ENCODE results near the gene FGFR3.

FGFR3 gene

DNA sequence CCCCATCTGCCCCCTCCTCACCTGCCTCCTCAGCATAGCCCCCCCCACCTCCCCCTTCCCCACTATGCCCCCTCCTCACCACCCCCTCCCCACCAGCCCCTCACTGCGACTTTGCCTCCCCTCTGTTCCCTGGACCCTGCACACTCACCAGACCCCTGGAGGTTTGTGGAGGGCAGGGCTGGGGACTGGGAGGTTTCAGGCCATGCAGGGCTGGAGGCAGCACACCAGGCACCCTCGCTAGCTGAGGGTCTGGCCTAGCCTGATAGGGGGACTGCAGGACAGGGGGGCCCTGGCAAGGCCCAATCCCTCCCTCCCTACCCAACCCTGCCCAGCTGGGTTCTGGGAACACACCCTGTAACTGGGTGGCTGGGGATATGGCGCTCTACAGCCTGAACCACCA, 43.7 kb upstream of the FGFR3 start:
- no peaks in the 10 kb centered on the region for H3K9me3 ChIP-seq
- TF ChIP-seq, protein P1, sequence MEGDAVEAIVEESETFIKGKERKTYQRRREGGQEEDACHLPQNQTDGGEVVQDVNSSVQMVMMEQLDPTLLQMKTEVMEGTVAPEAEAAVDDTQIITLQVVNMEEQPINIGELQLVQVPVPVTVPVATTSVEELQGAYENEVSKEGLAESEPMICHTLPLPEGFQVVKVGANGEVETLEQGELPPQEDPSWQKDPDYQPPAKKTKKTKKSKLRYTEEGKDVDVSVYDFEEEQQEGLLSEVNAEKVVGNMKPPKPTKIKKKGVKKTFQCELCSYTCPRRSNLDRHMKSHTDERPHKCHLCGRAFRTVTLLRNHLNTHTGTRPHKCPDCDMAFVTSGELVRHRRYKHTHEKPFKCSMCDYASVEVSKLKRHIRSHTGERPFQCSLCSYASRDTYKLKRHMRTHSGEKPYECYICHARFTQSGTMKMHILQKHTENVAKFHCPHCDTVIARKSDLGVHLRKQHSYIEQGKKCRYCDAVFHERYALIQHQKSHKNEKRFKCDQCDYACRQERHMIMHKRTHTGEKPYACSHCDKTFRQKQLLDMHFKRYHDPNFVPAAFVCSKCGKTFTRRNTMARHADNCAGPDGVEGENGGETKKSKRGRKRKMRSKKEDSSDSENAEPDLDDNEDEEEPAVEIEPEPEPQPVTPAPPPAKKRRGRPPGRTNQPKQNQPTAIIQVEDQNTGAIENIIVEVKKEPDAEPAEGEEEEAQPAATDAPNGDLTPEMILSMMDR (IDR thresholded peaks at IDR 0.05): no peak
- intact Hi-C loops (cut with DNase I; ENCODE audit: low total_unique reads): loop anchor here (5.0 kb wide), 1 partner anchor 148 kb away; no protein-coding TSS in a partner anchor
- H3K27ac ChIP-seq: no peak overlapping the region
- H3K4me3 ChIP-seq: no peak overlapping the region
- peaks cover 0 to 16% (median 0%) of the 10 kb centered on the region in 4 donors for H3K4me1 ChIP-seq
- peaks cover 0 to 59% of the 10 kb centered on the region in 2 donors for H3K27me3 ChIP-seq
- peaks cover 0 to 4% (median 0%) of the 10 kb centered on the region in 3 donors for H3K36me3 ChIP-seq
- no peak for DNase-seq

DNA sequence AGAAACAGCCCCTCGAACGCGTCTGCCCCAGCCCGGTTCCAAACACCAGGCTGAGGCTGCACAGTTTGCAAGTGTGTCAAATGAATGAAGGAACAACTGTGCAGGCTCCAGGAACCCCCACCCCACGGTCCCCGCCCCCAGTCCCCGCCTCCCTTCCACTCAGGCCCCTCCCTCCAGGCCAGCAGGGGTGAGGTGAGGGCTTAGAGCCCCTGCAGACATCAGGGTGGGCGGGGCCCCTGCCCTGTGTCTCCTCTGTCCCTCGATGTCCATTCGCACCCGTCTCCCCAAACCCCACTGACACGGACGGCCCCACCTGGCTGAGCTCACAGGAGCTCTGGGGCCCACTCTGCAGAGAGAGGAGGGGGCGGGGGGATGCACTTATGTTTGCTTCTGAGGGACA, 43.3 kb upstream of the FGFR3 start:
- Histone ChIP-seq H3K36me3 (no peaks in the 10 kb centered on the region), H3K4me1 (peaks cover 0 to 16% (median 0%) of the 10 kb centered on the region in 4 donors), H3K27me3 (peaks cover 0 to 59% of the 10 kb centered on the region in 2 donors), H3K27ac (no peak overlapping the region), H3K9me3 (no peaks in the 10 kb centered on the region), H3K4me3 (no peak overlapping the region)
- TF ChIP-seq, protein P1 (IDR thresholded peaks at IDR 0.05): no peak
- intact Hi-C loops (cut with DNase I; ENCODE audit: low total_unique reads): loop anchor here (5.0 kb wide), 1 partner anchor 147 kb away; no protein-coding TSS in a partner anchor
- DNase-seq: no peak

DNA sequence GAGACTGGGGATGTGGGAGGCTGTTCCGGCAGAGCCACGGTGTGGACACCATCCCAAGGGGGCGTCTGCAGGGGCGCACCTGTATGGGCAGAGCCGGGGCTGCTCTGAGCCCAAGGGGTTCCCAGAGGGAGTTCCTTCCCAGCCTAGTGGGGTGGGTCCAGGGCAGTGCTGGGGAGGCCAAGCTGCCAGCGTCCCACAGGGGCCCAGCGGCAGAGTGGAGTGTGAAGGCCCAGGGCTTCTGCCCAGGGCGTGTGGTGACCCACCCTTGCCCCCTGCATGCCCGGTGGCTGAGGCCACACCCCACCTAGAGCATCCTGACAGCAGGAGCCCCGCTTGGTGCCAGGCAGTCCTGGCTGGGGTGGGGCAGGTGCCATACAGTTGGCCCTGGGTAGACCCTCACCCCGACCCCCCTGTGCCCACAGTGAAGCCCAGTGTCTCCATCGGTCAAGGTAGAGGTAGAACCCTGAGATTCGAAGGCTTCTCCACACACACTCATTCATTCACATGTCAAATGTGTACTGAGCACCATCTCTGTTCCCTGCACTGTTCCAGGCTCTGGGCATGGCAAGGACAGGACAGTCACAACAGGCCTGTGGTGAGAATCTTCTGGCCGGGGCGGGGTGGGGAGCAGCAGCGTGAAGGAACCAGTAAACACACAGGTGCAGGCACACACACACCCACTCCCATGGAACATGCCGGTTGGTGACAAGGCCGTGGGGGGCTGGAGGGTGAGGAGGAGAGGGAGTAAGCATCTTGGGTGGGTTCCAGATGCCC, 42.5 kb upstream of the FGFR3 start:
- Histone ChIP-seq H3K9me3 (no peaks in the 10 kb centered on the region), H3K27me3 (peaks cover 0 to 59% of the 10 kb centered on the region in 2 donors), H3K27ac (no peak overlapping the region), H3K4me1 (peaks cover 0 to 16% (median 0%) of the 10 kb centered on the region in 4 donors), H3K4me3 (no peak overlapping the region), H3K36me3 (no peaks in the 10 kb centered on the region)
- no peak for DNase-seq
- intact Hi-C loops (cut with DNase I; ENCODE audit: low total_unique reads): no loop called here
- TF ChIP-seq, protein P1 (IDR thresholded peaks at IDR 0.05): no peak

DNA sequence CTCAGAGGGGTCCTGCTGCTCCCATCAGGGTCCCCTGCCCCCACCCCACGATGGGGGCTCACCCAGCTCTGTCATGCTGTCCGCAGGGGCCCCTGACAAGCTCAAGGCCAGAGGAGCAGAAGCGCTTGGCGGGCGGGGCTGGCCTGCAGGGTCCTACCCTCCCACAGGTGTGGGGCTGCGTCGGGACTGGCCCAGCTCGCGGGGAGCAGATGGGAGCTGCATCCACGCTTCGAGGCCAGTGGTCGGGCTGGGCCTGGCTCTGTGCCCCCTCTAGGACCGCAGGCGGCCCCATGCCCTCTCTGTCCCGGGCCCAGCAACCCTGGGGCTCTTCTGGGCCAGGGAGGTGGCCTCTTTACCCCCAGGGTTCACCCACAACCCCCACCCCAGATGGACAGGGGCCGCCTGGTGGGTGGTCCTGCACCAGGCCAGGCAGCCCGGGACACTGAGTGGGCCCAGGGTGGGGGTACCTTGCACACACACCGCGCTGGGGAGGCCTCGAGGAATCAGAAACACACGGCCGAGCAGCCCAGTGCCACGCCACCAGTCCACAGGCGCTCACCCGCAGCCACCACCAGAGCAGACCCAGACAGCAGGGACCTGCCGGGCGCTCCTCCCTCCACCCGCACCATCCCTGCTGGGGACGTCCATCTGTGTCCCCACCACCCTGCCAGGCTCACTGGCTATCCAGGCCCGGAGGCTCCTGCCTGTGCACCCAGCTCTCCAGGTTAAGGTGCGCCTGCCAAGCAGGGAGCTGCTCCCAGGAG, 41.8 kb upstream of the FGFR3 start:
- Histone ChIP-seq H3K4me3 (no peak overlapping the region), H3K27ac (no peak overlapping the region), H3K36me3 (no peaks in the 10 kb centered on the region), H3K27me3 (peaks cover 0 to 58% of the 10 kb centered on the region in 2 donors), H3K4me1 (peaks cover 0 to 14% (median 0%) of the 10 kb centered on the region in 4 donors), H3K9me3 (no peaks in the 10 kb centered on the region)
- intact Hi-C loops (cut with DNase I; ENCODE audit: low total_unique reads): no loop called here
- DNase-seq: no peak
- TF ChIP-seq, protein P1 (IDR thresholded peaks at IDR 0.05): no peak

DNA sequence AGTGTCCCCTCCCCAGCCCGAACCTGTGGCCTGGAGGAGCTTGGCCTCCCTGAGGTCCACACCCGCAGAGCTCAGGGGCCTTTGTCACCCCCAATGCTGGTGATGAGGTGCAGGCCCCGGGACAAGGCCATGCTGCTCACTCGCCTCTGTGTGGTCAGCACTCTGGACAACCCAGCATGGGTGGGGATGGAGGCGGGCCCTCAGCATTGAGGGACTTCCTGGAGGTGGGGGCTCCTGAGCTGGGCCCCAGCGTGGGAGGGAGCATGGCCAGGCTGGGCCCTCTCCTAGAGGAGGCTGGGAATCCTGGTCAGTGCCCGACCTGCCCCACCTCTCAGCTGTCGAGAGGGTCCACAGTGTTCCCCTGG, 41.2 kb upstream of the FGFR3 start:
- intact Hi-C loops (cut with DNase I; ENCODE audit: low total_unique reads): no loop called here
- H3K27me3 ChIP-seq: peaks cover 0 to 53% of the 10 kb centered on the region in 2 donors
- DNase-seq: no peak
- H3K4me3 ChIP-seq: no peak overlapping the region
- no peaks in the 10 kb centered on the region for H3K9me3 ChIP-seq
- H3K4me1 ChIP-seq: peaks cover 0 to 13% (median 0%) of the 10 kb centered on the region in 4 donors
- no peak overlapping the region for H3K27ac ChIP-seq
- TF ChIP-seq, protein P1 (IDR thresholded peaks at IDR 0.05): no peak
- no peaks in the 10 kb centered on the region for H3K36me3 ChIP-seq

All from tibial artery (tissue), 4 donors.